Loucy (cell line): Measurements from ENCODE around the gene SMCHD1.

Experiments
- CTCF ChIP-seq: fragments of 200-600 bp; sonication (generic); conservative IDR thresholded peaks from 2 replicates; pipeline ENCODE4 v1.5.1; 2014; ENCODE audit warnings: mild to moderate bottlenecking, antibody characterized with exemption, low read length
- EZH2phosphoT487 ChIP-seq: fragments of 200-600 bp; IDR thresholded peaks from 2 replicates; pipeline ENCODE4 v1.6.1; 2018; ENCODE audit warnings: antibody characterized with exemption, mild to moderate bottlenecking, moderate library complexity, borderline replicate concordance

- TF ChIP-seq CTCF (no peak), EZH2phosphoT487 (no peak)
Observed at GRCh38 chr18:2729757-2730156, 74.2 kb downstream of the SMCHD1 start.
